ENCODE results near the gene GPC1. TPM values are rescaled to one million over a fixed set of nuclear protein-coding genes. Genes with fewer than 3 reads are reported as not detected.

GPC1 gene
- total and polyA plus RNA-seq, 4 donors, result 23.2 to 62.5 (median 26.5) TPM

GRCh38 chr2:240450532-240451107 is 15.2 kb downstream of the GPC1 start:
- no peak overlapping the region for H3K9ac ChIP-seq (ENCODE audit: insufficient read depth in 1 of 2, low read length in 2 of 2)
- H3K36me3 ChIP-seq (ENCODE audit: control insufficient read depth in 4 of 4, insufficient read depth in 4 of 4, low read length in 4 of 4), result no peaks in the 10 kb centered on the region
- peaks cover 0 to 5% (median 0%) of the 10 kb centered on the region in 4 donors for H3K9me3 ChIP-seq (ENCODE audit: control insufficient read depth in 4 of 4, insufficient read depth in 3 of 4, low read length in 3 of 4)
- peaks cover 0 to 14% (median 8%) of the 10 kb centered on the region in 5 donors for H3K4me1 ChIP-seq (ENCODE audit: control insufficient read depth in 5 of 5, insufficient read depth in 5 of 5, low read length in 5 of 5)
- H3K27ac ChIP-seq (ENCODE audit: low read depth in 1 of 2, low read length in 1 of 2), result no peak overlapping the region
- H3K27me3 ChIP-seq (ENCODE audit: control insufficient read depth in 3 of 3, insufficient read depth in 3 of 3, low read length in 2 of 3), result peaks cover 0 to 16% (median 2%) of the 10 kb centered on the region in 3 donors
- 75 to 78% methylated on average over 12 to 16 of the region's 16 CpGs for WGBS, 2 donors
- no peak overlapping the region for H3K4me3 ChIP-seq
- no peak for DNase-seq
- no peak for ATAC-seq (ENCODE audit: insufficient read depth, low FRiP score)
- no peak for TF ChIP-seq CTCF (IDR thresholded peaks at IDR 0.05; ENCODE audit: control extremely low read depth, extremely low read depth)

GRCh38 chr2:240451108-240451611 is 15.7 kb downstream of the GPC1 start:
- ATAC-seq (ENCODE audit: insufficient read depth, low FRiP score) (no peak), DNase-seq (no peak)
- Histone ChIP-seq H3K9ac (ENCODE audit: insufficient read depth in 1 of 2, low read length in 2 of 2) (no peak overlapping the region), H3K9me3 (ENCODE audit: control insufficient read depth in 4 of 4, insufficient read depth in 3 of 4, low read length in 3 of 4) (peaks cover 0 to 5% (median 0%) of the 10 kb centered on the region in 4 donors), H3K36me3 (ENCODE audit: control insufficient read depth in 4 of 4, insufficient read depth in 4 of 4, low read length in 4 of 4) (no peaks in the 10 kb centered on the region), H3K4me1 (ENCODE audit: control insufficient read depth in 5 of 5, insufficient read depth in 5 of 5, low read length in 5 of 5) (peaks cover 0 to 17% (median 8%) of the 10 kb centered on the region in 5 donors), H3K27ac (ENCODE audit: low read depth in 1 of 2, low read length in 1 of 2) (no peak overlapping the region), H3K4me3 (no peak overlapping the region), H3K27me3 (ENCODE audit: control insufficient read depth in 3 of 3, insufficient read depth in 3 of 3, low read length in 2 of 3) (peaks cover 0 to 16% (median 2%) of the 10 kb centered on the region in 3 donors)
- WGBS, 2 donors, result 83 to 86% methylated on average over 13 of the region's 13 CpGs
- TF ChIP-seq CTCF (IDR thresholded peaks at IDR 0.05; ENCODE audit: control extremely low read depth, extremely low read depth), result no peak

GRCh38 chr2:240451791-240452461 is 16.5 kb downstream of the GPC1 start:
- no peak for TF ChIP-seq CTCF (IDR thresholded peaks at IDR 0.05; ENCODE audit: control extremely low read depth, extremely low read depth)

More at GRCh38 chr2:240451791-240452461, 16.5 kb downstream of the GPC1 start:
- ATAC-seq (ENCODE audit: insufficient read depth, low FRiP score) (no peak), DNase-seq (no peak)
- Histone ChIP-seq H3K36me3 (ENCODE audit: control insufficient read depth in 4 of 4, insufficient read depth in 4 of 4, low read length in 4 of 4) (no peaks in the 10 kb centered on the region), H3K4me1 (ENCODE audit: control insufficient read depth in 5 of 5, insufficient read depth in 5 of 5, low read length in 5 of 5) (peaks cover 0 to 17% (median 12%) of the 10 kb centered on the region in 5 donors), H3K27me3 (ENCODE audit: control insufficient read depth in 3 of 3, insufficient read depth in 3 of 3, low read length in 2 of 3) (peaks cover 0 to 16% (median 2%) of the 10 kb centered on the region in 3 donors), H3K27ac (ENCODE audit: low read depth in 1 of 2, low read length in 1 of 2) (no peak overlapping the region), H3K9me3 (ENCODE audit: control insufficient read depth in 4 of 4, insufficient read depth in 3 of 4, low read length in 3 of 4) (peaks cover 0 to 5% (median 0%) of the 10 kb centered on the region in 4 donors), H3K9ac (ENCODE audit: insufficient read depth in 1 of 2, low read length in 2 of 2) (no peak overlapping the region), H3K4me3 (no peak overlapping the region)
- WGBS, 2 donors, result 65 to 69% methylated on average over 19 to 20 of the region's 20 CpGs

All from lung (tissue), 12 donors.